GM23338 (cell line): ENCODE results near the gene RNF8. TPM values are rescaled to one million over a fixed set of nuclear protein-coding genes. Genes with fewer than 3 reads are reported as not detected.
A peak's percentile ranks its signal among the peaks of the same experiment; 100 is the strongest.

Source experiments
- ATAC-seq: fragments of 200-7000 bp; cut with Tn5 transposase; 3 replicates; pipeline ENCODE4 v1.9.1; 2020
- DNase-seq: peaks from one replicate; pipeline ENCODE4 v3.0.0-alpha.2; 2015; ENCODE audit warnings: low spot score
- H2AFZ ChIP-seq: fragments of 200-600 bp; sonication (generic); 2 replicates; pipeline ENCODE4 v1.8.0; 2016; ENCODE audit warnings: antibody characterized with exemption, mild to moderate bottlenecking, moderate library complexity
- H3F3A ChIP-seq: fragments of 200-600 bp; sonication (generic); replicated peaks from 2 replicates; pipeline ENCODE4 v1.8.0; 2017; ENCODE audit warnings: antibody characterized with exemption, mixed run types, low read depth
- H3K27ac ChIP-seq: fragments of 200-600 bp; sonication (generic); 2 replicates; pipeline ENCODE4 v1.6.1; 2016; ENCODE audit warnings: low read depth
- H3K27me3 ChIP-seq: fragments of 200-600 bp; sonication (generic); 2 replicates; pipeline ENCODE4 v1.8.0; 2016; ENCODE audit warnings: mild to moderate bottlenecking, mixed run types, moderate library complexity; ENCODE audit not compliant: insufficient read depth
- H3K36me3 ChIP-seq: fragments of 200-600 bp; sonication (generic); 2 replicates; pipeline ENCODE4 v1.8.0; 2016; ENCODE audit warnings: mild to moderate bottlenecking; ENCODE audit not compliant: insufficient read depth
- H3K4me1 ChIP-seq: fragments of 200-600 bp; sonication (generic); 2 replicates; pipeline ENCODE4 v1.8.0; 2016; ENCODE audit warnings: mild to moderate bottlenecking, moderate library complexity; ENCODE audit not compliant: insufficient read depth
- H3K4me2 ChIP-seq: fragments of 200-600 bp; sonication (generic); 2 replicates; pipeline ENCODE4 v1.7.1; 2017; ENCODE audit warnings: mixed run types
- H3K4me3 ChIP-seq: fragments of 200-600 bp; sonication (generic); 2 replicates; pipeline ENCODE4 v1.6.1; 2016; ENCODE audit warnings: mixed run types
- H3K79me2 ChIP-seq: fragments of 200-600 bp; sonication (generic); replicated peaks from 2 replicates; pipeline ENCODE4 v1.8.0; 2017; ENCODE audit warnings: mild to moderate bottlenecking; ENCODE audit not compliant: insufficient read depth
- H3K9me2 ChIP-seq: fragments of 200-600 bp; sonication (generic); 2 replicates; pipeline ENCODE4 v1.8.0; 2017; ENCODE audit not compliant: insufficient read depth
- H4K20me1 ChIP-seq: fragments of 200-600 bp; sonication (generic); replicated peaks from 2 replicates; pipeline ENCODE4 v1.8.0; 2017; ENCODE audit warnings: mild to moderate bottlenecking; ENCODE audit not compliant: insufficient read depth
- H3K27ac Mint-ChIP-seq: 2 replicates; pipeline ENCODE4 v1.8.0; 2020; ENCODE audit warnings: inconsistent platforms, mild to moderate bottlenecking, moderate library complexity, mixed read lengths
- H3K27me3 Mint-ChIP-seq: 3 replicates; pipeline ENCODE4 v1.8.0; 2022; ENCODE audit warnings: low read depth, mild to moderate bottlenecking, moderate library complexity, mixed read lengths, inconsistent platforms; ENCODE audit not compliant: insufficient read depth, poor library complexity
- H3K36me3 Mint-ChIP-seq: 3 replicates; pipeline ENCODE4 v1.8.0; 2021; ENCODE audit warnings: low read depth, mild to moderate bottlenecking, inconsistent platforms, moderate library complexity, mixed read lengths
- H3K4me1 Mint-ChIP-seq: 3 replicates; pipeline ENCODE4 v1.8.0; 2020; ENCODE audit warnings: mild to moderate bottlenecking, inconsistent platforms, mixed read lengths
- H3K4me3 Mint-ChIP-seq: 3 replicates; pipeline ENCODE4 v1.8.0; 2021; ENCODE audit warnings: moderate library complexity, mild to moderate bottlenecking, inconsistent platforms, mixed read lengths
- H3K9me3 Mint-ChIP-seq: 3 replicates; pipeline ENCODE4 v1.8.0; 2020; ENCODE audit warnings: moderate library complexity, mild to moderate bottlenecking, inconsistent platforms, mixed read lengths
- ETS1 ChIP-seq: IDR thresholded peaks from 2 replicates; pipeline ENCODE4 v1.6.1; 2016; ENCODE audit warnings: antibody characterized with exemption
- POLR2AphosphoS5 ChIP-seq: IDR thresholded peaks from 2 replicates; pipeline ENCODE4 v1.6.1; 2016; ENCODE audit warnings: antibody characterized with exemption, low read depth
- ZNF114 ChIP-seq: fragments of 250-450 bp; sonication (Bioruptor Pico); IDR thresholded peaks from 2 replicates; pipeline ENCODE4 v1.5.0; 2020; ENCODE audit warnings: mild to moderate bottlenecking, moderate library complexity
- ZNF331 ChIP-seq: fragments of 250-450 bp; sonication (Bioruptor Pico); IDR thresholded peaks from 2 replicates; pipeline ENCODE4 v1.5.0; 2020; ENCODE audit warnings: low read depth, mild to moderate bottlenecking, moderate library complexity
- ZNF462 ChIP-seq: fragments of 250-450 bp; sonication (Bioruptor Pico); IDR thresholded peaks from 2 replicates; pipeline ENCODE4 v1.5.0; 2020; ENCODE audit warnings: mild to moderate bottlenecking, moderate library complexity
- polyA plus RNA-seq: library from polyadenylated mRNA; unstranded; fragments of >200 nt; fragmentation: Nextera tagmentation; extraction: Ambion mirVana; gene quantifications from 2 replicates; pipeline ENCODE4 v1.2.1, GENCODE V29; 2016
- total RNA-seq: library from RNA; depleted of rRNA; stranded (reverse); fragments of >200 nt; shearing (Covaris generic); gene quantifications from 2 replicates; pipeline ENCODE4 v1.2.3, GENCODE V29; 2014
- TF ChIP-seq, protein P1 (sequence below): IDR thresholded peaks from one replicate; pipeline ENCODE4 v1.6.1; 2018; ENCODE audit warnings: antibody characterized with exemption; ENCODE audit not compliant: unreplicated experiment

Gene RNF8
- total and polyA plus RNA-seq, 2 experiments from 2014 or later, result 41.6 to 55.2 TPM

- H3K27me3 Mint-ChIP-seq, result peaks cover 5% of the 10 kb centered on the region
- Histone ChIP-seq H3K9me2 (no peaks in the 10 kb centered on the region), H3K4me3 (peak overlapping the region; percentile 18; the same call in 1 of the 2 replicates), H3K27ac (peak overlapping the region; percentile 70; the same call in 1 of the 2 replicates), H4K20me1 (peaks cover 43% of the 10 kb centered on the region), H3K36me3 (no peaks in the 10 kb centered on the region; the same call in 1 of the 2 replicates), H3K4me1 (peaks cover 31% of the 10 kb centered on the region), H3K4me2 (peak overlapping the region; percentile 51), H3K79me2 (peaks cover 58% of the 10 kb centered on the region), H3K27me3 (no peaks in the 10 kb centered on the region), H2AFZ (no peak overlapping the region), H3F3A (no peaks in the 10 kb centered on the region)
- no peak for TF ChIP-seq POLR2AphosphoS5
- TF ChIP-seq ZNF462 (CRISPR knock-in tag), result no peak
- TF ChIP-seq, protein P1, sequence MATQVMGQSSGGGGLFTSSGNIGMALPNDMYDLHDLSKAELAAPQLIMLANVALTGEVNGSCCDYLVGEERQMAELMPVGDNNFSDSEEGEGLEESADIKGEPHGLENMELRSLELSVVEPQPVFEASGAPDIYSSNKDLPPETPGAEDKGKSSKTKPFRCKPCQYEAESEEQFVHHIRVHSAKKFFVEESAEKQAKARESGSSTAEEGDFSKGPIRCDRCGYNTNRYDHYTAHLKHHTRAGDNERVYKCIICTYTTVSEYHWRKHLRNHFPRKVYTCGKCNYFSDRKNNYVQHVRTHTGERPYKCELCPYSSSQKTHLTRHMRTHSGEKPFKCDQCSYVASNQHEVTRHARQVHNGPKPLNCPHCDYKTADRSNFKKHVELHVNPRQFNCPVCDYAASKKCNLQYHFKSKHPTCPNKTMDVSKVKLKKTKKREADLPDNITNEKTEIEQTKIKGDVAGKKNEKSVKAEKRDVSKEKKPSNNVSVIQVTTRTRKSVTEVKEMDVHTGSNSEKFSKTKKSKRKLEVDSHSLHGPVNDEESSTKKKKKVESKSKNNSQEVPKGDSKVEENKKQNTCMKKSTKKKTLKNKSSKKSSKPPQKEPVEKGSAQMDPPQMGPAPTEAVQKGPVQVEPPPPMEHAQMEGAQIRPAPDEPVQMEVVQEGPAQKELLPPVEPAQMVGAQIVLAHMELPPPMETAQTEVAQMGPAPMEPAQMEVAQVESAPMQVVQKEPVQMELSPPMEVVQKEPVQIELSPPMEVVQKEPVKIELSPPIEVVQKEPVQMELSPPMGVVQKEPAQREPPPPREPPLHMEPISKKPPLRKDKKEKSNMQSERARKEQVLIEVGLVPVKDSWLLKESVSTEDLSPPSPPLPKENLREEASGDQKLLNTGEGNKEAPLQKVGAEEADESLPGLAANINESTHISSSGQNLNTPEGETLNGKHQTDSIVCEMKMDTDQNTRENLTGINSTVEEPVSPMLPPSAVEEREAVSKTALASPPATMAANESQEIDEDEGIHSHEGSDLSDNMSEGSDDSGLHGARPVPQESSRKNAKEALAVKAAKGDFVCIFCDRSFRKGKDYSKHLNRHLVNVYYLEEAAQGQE, result no peak
- no peak for TF ChIP-seq ZNF114 (CRISPR knock-in tag)
- TF ChIP-seq ZNF331 (CRISPR knock-in tag), result no peak
- no peak for TF ChIP-seq ETS1
- H3K4me3 Mint-ChIP-seq, result no peak overlapping the region
- H3K36me3 Mint-ChIP-seq, result peaks cover 4% of the 10 kb centered on the region; the same call in 2 of the 3 replicates
- no peak overlapping the region for H3K27ac Mint-ChIP-seq
- H3K9me3 Mint-ChIP-seq, result no peaks in the 10 kb centered on the region; the same call in 2 of the 3 replicates
- ATAC-seq (no peak), DNase-seq (peak; percentile 25)
- peaks cover 35% of the 10 kb centered on the region for H3K4me1 Mint-ChIP-seq
These were observed 3.5 kb downstream of the RNF8 start for GRCh38 chr6:37357288-37357687.
